Activated naive CD4-positive, alpha-beta T cell treated with anti-CD3 and anti-CD28 coated beads, Interleukin-2, amount 50 U/mL, for 16 hours (primary cell): ENCODE data around the gene C11orf68.
A peak's percentile ranks its signal among the peaks of the same experiment; 100 is the strongest.

Experiments
- DNase-seq: peaks from one replicate; pipeline ENCODE4 v3.0.0-alpha.2; 2020

The C11orf68 gene

DNA sequence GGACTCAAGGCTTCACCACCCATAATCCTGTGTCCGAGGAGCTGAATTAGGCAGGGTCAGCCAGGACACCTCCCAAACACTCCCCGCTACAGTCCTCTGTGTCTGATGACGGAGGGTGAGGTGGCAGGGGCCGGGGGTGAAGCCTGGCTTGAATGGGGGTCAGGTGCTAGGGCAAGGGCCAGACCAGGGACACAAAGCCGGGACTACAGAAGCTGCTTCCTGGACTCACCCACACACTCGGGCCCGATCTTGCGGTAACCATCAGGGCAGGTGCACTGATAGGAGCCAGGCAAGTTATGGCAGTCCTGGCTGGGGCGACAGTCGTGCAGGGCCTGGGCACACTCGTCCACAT, 48.6 kb downstream of the C11orf68 start:
- DNase-seq = no peak

GRCh38 chr11:65869643-65870306, 49.1 kb downstream of the C11orf68 start:
- no peak for DNase-seq

DNA sequence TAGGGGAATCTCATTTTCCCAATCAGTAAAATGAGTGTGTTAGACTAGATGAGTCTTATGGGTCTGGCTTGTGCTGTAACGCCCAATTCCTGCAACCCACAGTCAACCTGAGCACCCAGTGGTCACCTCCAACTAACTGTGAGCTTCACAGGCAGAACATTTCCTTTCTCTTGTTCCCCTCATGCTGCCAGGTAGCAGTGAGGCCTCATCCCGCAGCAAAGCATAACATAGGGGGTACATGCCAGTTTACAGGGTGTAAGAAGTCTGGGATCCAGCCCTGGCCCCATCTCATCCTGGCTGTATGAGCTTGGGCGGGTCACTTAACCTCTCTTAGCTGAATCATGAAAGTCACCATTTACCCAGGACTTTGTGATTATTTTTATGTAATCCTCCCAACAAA, 50.0 kb downstream of the C11orf68 start:
- no peak for DNase-seq

- DNase-seq = no peak
Measured at GRCh38 chr11:65868076-65868667, 50.7 kb downstream of the C11orf68 start.

DNA sequence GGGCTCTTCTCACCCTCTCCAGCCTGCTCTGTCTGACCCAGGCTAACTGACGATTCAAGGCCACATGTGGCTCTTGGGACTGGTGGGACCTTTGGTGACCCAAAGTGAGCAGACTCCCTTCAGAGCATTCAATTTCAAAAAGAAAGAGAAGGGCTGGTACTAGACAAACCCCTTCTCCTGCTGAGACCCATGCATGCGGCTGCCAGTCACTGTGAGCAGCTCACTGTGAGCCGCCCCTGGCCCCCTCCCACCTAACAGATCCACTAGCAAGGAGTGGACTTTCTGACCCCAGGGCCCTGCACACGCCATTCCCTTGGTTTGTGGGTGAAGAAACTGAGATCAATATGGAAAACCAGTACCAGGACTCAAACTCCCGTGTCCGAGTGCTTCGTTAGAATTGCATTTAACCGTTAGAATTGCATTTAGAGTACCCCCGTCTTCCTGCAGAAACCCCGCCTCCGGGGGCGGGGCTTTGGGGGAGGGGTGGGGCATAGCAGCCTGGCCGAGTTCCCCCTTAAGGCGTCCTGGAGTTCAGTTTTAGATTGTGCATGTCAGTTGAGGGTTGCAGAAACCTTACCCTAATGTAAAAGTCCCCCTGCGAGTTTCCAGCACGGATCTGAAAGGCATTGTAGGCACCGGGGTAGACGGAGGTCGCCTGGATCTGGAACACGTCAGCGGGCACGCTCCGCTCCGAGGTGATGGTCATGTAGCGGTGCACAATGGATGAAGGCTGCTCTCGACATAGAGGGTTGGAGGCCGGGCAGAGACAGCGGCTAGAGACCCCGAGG, 51.4 kb downstream of the C11orf68 start:
- peak; percentile 37 for DNase-seq
